DND-41 (cell line): Measurements from ENCODE around the gene KIF5A.

ENCODE experiments used
- EZH2 ChIP-seq: IDR thresholded peaks from 3 replicates; pipeline ENCODE4 v1.6.1; 2012; ENCODE audit warnings: borderline replicate concordance, low read depth, mild to moderate bottlenecking, moderate library complexity, low read length, inconsistent platforms; ENCODE audit not compliant: severe bottlenecking
- TF ChIP-seq, protein P1 (sequence below): IDR thresholded peaks from 2 replicates; pipeline ENCODE4 v1.5.1; 2012; ENCODE audit warnings: borderline replicate concordance, low read length, moderate library complexity, mild to moderate bottlenecking; ENCODE audit not compliant: poor library complexity, severe bottlenecking; ENCODE audit errors: extremely low read depth

- TF ChIP-seq, protein P1, sequence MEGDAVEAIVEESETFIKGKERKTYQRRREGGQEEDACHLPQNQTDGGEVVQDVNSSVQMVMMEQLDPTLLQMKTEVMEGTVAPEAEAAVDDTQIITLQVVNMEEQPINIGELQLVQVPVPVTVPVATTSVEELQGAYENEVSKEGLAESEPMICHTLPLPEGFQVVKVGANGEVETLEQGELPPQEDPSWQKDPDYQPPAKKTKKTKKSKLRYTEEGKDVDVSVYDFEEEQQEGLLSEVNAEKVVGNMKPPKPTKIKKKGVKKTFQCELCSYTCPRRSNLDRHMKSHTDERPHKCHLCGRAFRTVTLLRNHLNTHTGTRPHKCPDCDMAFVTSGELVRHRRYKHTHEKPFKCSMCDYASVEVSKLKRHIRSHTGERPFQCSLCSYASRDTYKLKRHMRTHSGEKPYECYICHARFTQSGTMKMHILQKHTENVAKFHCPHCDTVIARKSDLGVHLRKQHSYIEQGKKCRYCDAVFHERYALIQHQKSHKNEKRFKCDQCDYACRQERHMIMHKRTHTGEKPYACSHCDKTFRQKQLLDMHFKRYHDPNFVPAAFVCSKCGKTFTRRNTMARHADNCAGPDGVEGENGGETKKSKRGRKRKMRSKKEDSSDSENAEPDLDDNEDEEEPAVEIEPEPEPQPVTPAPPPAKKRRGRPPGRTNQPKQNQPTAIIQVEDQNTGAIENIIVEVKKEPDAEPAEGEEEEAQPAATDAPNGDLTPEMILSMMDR, result no peak
- TF ChIP-seq EZH2, result no peak
Observed at GRCh38 chr12:57584690-57585089, 34.8 kb downstream of the KIF5A start.
